Lower leg skin (tissue), 4 donors: ENCODE data around the gene FAM117B. TPM values are rescaled to one million over a fixed set of nuclear protein-coding genes. Genes with fewer than 3 reads are reported as not detected.

ENCODE experiments used
- DNase-seq, 2 donors: peaks; one replicate each; pipeline ENCODE4 v3.0.0-alpha.2; 2019; ENCODE audit warnings: low spot score in 2 of 2
- H3K4me3 ChIP-seq: fragments of 200-600 bp; sonication (generic); 2 replicates; pipeline ENCODE4 v1.5.1; 2017; ENCODE audit warnings: mild to moderate bottlenecking, low read depth; ENCODE audit not compliant: poor library complexity, severe bottlenecking
- POLR2A ChIP-seq, 2 donors: fragments of 450-650 bp; IDR thresholded peaks; one replicate each; pipeline ENCODE4 v1.6.1; 2016 to 2017; ENCODE audit warnings: antibody characterized with exemption in 2 of 2, mild to moderate bottlenecking in 1 of 2, moderate library complexity in 1 of 2
- WGBS, 2 donors: methylation state at CpG; one replicate each; pipeline ENCODE4 v1.1.5; 2018; 5-methylcytosine and 5-hydroxymethylcytosine counted together
- intact Hi-C: fragments of 100-400 bp; cut with DNase I; formaldehyde crosslinking; loops from one replicate; pipeline ENCODE4 v1.15.0; 2023; ENCODE audit warnings: low total_unique reads
- total RNA-seq, 4 donors: library from RNA; depleted of rRNA; stranded (reverse); fragments of >200 nt; gene quantifications; one replicate each; pipeline ENCODE4 v1.1.0, GENCODE V29; 2016
- TF ChIP-seq, protein P1 (sequence below), 3 donors: fragments of 450-650 bp; IDR thresholded peaks; one replicate each; pipeline ENCODE4 v1.5.1; 2016; ENCODE audit warnings: antibody characterized with exemption in 3 of 3, mild to moderate bottlenecking in 3 of 3, moderate library complexity in 2 of 3

FAM117B gene
- total RNA-seq, 4 donors from 2014 or later: 9.6 to 28.8 (median 17.0) TPM

DNA sequence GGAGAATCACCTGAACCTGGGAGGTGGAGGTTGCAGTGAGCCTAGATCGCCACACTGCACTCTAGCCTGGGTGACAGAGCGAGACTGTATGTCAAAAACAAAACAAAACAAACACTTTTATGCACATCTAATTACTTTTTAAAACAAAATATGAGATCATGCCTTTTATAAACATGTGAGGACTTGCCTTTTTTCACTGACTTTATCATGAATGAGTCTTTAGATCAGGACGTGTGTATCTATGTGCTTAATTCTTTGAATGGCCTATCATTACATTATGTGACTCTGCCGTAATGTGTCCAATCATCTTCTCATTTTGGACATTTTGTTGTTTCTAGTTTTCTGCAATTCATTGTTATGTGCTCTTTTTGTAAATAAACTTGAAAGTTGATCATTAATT lies 58.7 kb downstream of the FAM117B start:
- no peak for DNase-seq
- WGBS, 2 donors: 77 to 79% methylated on average over 4 of the region's 4 CpGs
- intact Hi-C loops: no loop called here
- no peak overlapping the region for H3K4me3 ChIP-seq
- TF ChIP-seq, protein P1, sequence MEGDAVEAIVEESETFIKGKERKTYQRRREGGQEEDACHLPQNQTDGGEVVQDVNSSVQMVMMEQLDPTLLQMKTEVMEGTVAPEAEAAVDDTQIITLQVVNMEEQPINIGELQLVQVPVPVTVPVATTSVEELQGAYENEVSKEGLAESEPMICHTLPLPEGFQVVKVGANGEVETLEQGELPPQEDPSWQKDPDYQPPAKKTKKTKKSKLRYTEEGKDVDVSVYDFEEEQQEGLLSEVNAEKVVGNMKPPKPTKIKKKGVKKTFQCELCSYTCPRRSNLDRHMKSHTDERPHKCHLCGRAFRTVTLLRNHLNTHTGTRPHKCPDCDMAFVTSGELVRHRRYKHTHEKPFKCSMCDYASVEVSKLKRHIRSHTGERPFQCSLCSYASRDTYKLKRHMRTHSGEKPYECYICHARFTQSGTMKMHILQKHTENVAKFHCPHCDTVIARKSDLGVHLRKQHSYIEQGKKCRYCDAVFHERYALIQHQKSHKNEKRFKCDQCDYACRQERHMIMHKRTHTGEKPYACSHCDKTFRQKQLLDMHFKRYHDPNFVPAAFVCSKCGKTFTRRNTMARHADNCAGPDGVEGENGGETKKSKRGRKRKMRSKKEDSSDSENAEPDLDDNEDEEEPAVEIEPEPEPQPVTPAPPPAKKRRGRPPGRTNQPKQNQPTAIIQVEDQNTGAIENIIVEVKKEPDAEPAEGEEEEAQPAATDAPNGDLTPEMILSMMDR (IDR thresholded peaks at IDR 0.05): no peak
- TF ChIP-seq POLR2A (IDR thresholded peaks at IDR 0.05): no peak

DNA sequence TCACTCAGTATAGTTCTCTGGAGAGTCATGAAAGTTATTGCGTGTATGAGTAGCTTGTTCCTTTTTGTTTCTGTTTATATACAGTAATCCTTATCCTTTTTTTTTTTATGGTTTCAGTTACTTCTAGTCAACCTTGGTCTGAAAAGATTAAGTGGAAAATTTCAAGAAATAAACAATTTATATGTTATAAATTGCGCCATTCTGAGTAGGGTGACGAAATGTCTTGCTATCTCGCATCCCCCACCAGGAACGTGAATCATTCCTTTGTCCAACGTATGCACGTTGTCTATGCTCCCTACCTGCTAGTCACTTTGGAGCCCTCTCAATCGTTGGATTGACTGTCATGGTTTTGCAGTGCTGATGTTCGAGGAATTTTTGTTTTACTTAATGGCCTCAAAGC lies 60.4 kb downstream of the FAM117B start:
- TF ChIP-seq, protein P1 (IDR thresholded peaks at IDR 0.05): no peak
- no peak for TF ChIP-seq POLR2A (IDR thresholded peaks at IDR 0.05)
- WGBS, 2 donors: 94 to 95% methylated on average over 9 of the region's 9 CpGs
- intact Hi-C loops: no loop called here
- no peak overlapping the region for H3K4me3 ChIP-seq
- DNase-seq: no peak

DNA sequence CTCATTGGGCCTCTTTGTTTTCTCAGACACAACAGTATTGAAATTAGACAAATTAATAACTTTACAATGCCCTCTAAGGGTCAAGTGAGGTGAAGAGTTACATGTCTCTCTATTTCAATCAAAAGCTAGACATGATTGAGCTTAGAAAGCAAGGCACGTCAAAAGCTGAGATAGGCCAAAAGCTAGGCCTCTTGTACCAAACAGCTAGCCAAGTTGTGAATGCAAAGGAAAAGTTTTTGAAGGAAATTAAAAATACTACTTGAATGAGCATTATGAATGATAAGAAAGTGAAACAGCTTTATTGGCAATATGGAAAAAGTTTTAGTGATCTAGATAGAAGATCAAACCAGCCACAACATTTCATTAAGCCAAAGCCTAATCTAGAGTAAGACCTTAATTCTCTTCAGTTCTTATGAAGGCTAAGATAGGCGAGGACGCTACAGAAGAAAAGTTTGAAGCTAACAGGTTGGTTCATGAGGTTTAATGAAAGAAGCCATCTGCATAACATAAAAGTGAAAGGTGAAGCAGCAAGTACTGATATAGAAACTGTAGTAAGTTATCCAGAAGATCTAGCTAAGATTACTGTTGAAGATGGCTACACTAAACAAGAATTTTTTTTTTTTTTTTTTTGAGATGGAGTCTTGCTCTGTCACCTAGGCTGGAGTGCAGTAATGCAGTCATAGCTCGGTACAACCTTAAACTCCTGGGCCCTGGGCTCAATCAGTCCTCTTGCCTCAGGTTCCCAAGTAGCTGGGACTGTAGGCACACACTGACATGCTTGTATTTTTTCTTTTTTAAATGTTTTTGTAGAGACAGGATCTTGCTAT lies 65.5 kb downstream of the FAM117B start:
- TF ChIP-seq POLR2A (IDR thresholded peaks at IDR 0.05): no peak
- TF ChIP-seq, protein P1 (IDR thresholded peaks at IDR 0.05): no peak
- H3K4me3 ChIP-seq: no peak overlapping the region
- 83 to 90% methylated on average over 4 of the region's 4 CpGs for WGBS, 2 donors
- intact Hi-C loops: no loop called here
- DNase-seq: no peak

DNA sequence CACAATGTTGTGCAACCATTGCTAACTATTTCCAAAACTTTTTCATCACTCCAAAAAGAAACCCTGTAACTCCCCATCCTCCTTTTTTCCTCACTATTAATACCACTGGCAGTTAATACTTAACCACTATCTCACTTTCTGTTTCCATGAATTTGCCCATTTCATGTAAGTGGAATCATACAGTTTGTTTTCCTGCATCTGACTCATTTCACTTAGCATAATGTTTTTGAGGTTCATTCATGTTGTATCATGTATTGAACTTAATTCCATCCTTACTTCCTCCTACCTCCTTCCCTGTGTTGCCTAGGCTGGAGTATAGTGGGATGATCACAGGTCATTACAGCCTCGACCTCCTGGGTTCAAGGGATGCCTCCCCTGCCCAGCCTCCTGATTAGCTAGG lies 68.3 kb downstream of the FAM117B start:
- no peak for TF ChIP-seq POLR2A (IDR thresholded peaks at IDR 0.05)
- TF ChIP-seq, protein P1 (IDR thresholded peaks at IDR 0.05): no peak
- WGBS, 2 donors: 50 to 53% methylated on average over 1 of the region's 1 CpG
- intact Hi-C loops: no loop called here
- no peak overlapping the region for H3K4me3 ChIP-seq
- DNase-seq: no peak

DNA sequence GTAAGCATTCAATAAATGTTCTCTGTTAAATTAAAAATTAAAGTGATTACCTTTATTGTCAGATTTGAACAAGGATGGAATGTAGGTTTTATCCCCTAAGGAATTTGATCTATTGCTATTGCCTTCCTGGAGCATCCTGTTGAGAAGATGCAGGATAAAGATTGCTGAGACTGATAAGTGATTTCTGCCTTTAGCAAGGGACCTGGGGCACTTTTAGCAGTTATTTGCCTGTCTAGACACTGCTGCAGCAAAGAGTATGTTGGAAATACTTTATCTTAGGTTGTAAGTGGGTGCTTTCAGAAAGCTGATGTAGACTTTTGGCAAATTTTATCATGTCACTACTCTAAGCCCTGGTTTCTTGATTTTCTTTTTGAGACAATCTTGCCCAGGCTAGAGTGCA lies 69.5 kb downstream of the FAM117B start:
- TF ChIP-seq, protein P1 (IDR thresholded peaks at IDR 0.05): no peak
- no peak for TF ChIP-seq POLR2A (IDR thresholded peaks at IDR 0.05)
- DNase-seq: no peak
- no peak overlapping the region for H3K4me3 ChIP-seq
- intact Hi-C loops: no loop called here
